SH-SY5Y (cell line): ENCODE data around the gene INPP4A.

Source experiments
- GATA2 ChIP-seq: IDR thresholded peaks from 2 replicates; pipeline ENCODE4 v1.6.1; 2011; ENCODE audit warnings: mild to moderate bottlenecking, low read depth, low read length
- GATA3 ChIP-seq: IDR thresholded peaks from 2 replicates; pipeline ENCODE4 v1.6.1; 2011; ENCODE audit warnings: low read depth, mild to moderate bottlenecking, low read length, moderate library complexity

DNA sequence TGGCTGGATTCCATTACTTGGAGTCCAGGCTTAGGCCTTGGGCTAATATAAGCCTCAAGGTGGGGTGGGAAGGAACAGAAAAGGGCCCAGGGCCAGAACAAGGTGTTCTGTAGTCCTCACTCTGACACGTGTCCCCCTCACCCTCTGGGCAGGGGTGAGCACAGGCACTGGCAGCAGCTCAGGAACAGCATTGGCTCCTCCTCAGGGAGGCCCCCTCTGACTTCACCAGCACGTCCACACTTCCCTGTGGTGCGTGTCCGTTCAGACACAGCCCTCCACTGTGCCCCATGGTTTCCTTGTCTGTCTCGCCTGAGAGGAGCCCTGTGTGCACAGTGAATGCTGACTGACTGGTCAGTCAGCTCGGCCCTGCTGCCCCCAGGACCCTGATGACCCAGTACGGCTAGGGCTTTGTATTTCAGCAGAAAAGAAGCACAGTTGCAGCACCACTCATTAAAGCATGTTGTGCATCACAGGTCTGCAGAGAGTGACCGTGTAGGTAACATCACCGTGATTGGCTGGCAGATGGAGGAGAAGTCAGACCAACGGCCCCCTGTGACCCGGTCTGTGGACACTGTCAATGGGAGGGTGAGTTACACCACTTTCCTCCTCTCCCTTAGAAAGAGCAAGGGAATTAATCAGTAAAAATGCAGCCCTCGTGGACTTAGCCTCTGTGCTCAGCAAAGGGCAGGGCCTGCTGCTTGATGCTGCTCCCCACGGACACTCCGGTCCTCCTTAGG is 92.9 kb downstream of the INPP4A start:
- no peak for TF ChIP-seq GATA3
- TF ChIP-seq GATA2: no peak
